OCI-LY7 (cell line): ENCODE measurements around the gene SLC30A1. TPM values are rescaled to one million over a fixed set of nuclear protein-coding genes. Genes with fewer than 3 reads are reported as not detected.

ENCODE experiments used
- BruUV-seq: library from RNA; stranded (reverse); fragments of 400-500 nt; replicated peaks from 2 replicates; lab custom pipeline; 2021; lab: Mats Ljungman, UMichigan
- CTCF ChIA-PET: fragments of 300-600 bp; sonication (Branson Sonifier 250); formaldehyde crosslinking; loops from one replicate; lab custom pipeline; 2022; ENCODE audit warnings: antibody characterized with exemption; ENCODE audit not compliant: unreplicated experiment; lab: Charles Lee
- POLR2A ChIA-PET: fragments of 300-600 bp; sonication (Branson Sonifier 250); formaldehyde crosslinking; loops from one replicate; lab custom pipeline; 2022; ENCODE audit warnings: antibody characterized with exemption; lab: Charles Lee
- DNase-seq: peaks from one replicate; pipeline ENCODE4 v3.0.0-alpha.2; 2015; ENCODE audit warnings: low spot score
- H2AFZ ChIP-seq: fragments of 200-600 bp; sonication (generic), shearing (Covaris generic); 2 replicates; pipeline ENCODE4 v1.6.1; 2014; ENCODE audit warnings: mild to moderate bottlenecking, antibody characterized with exemption, low read length, moderate library complexity
- H3K27ac ChIP-seq: fragments of 200-600 bp; sonication (generic); 2 replicates; pipeline ENCODE4 v1.5.1; 2014; ENCODE audit warnings: mixed run types, low read depth, mild to moderate bottlenecking, moderate library complexity, low read length, inconsistent platforms; ENCODE audit not compliant: poor library complexity, severe bottlenecking
- H3K36me3 ChIP-seq: fragments of 200-600 bp; sonication (generic); 2 replicates; pipeline ENCODE4 v1.6.1; 2014; ENCODE audit warnings: mild to moderate bottlenecking, antibody characterized with exemption, low read length, moderate library complexity, mixed read lengths; ENCODE audit not compliant: insufficient read depth
- H3K4me1 ChIP-seq: fragments of 200-600 bp; sonication (generic); 2 replicates; pipeline ENCODE4 v1.5.1; 2014; ENCODE audit warnings: mild to moderate bottlenecking, low read length; ENCODE audit not compliant: insufficient read depth, poor library complexity, severe bottlenecking
- H3K4me2 ChIP-seq: fragments of 200-600 bp; sonication (generic); 2 replicates; pipeline ENCODE4 v1.6.1; 2014; ENCODE audit warnings: mild to moderate bottlenecking, low read length
- H3K4me3 ChIP-seq: fragments of 200-600 bp; sonication (generic); 2 replicates; pipeline ENCODE4 v1.5.1; 2014; ENCODE audit warnings: mild to moderate bottlenecking, low read depth, low read length; ENCODE audit not compliant: poor library complexity, severe bottlenecking
- H3K79me2 ChIP-seq: fragments of 200-600 bp; sonication (generic); 2 replicates; pipeline ENCODE4 v1.6.1; 2016; ENCODE audit warnings: low read depth, mild to moderate bottlenecking, low read length, moderate library complexity, mixed read lengths; ENCODE audit not compliant: insufficient read depth
- H3K9me2 ChIP-seq: fragments of 200-600 bp; sonication (generic); 2 replicates; pipeline ENCODE4 v1.6.1; 2016; ENCODE audit warnings: mild to moderate bottlenecking, low read length, mixed read lengths; ENCODE audit not compliant: insufficient read depth
- H3K9me3 ChIP-seq: fragments of 200-600 bp; sonication (generic); 2 replicates; pipeline ENCODE4 v1.6.1; 2014; ENCODE audit warnings: mild to moderate bottlenecking, mixed run types, low read length, mixed read lengths
- H4K20me1 ChIP-seq: fragments of 200-600 bp; sonication (generic); 2 replicates; pipeline ENCODE4 v1.6.1; 2014; ENCODE audit warnings: mild to moderate bottlenecking, antibody characterized with exemption, low read length, moderate library complexity, mixed read lengths; ENCODE audit not compliant: insufficient read depth
- EZH2phosphoT487 ChIP-seq: fragments of 200-600 bp; sonication (generic); IDR thresholded peaks from 2 replicates; pipeline ENCODE4 v1.6.1; 2018; ENCODE audit warnings: low read depth, borderline replicate concordance, mild to moderate bottlenecking, mixed run types, antibody characterized with exemption, low read length, moderate library complexity, mixed read lengths
- intact Hi-C: fragments of 100-400 bp; cut with micrococcal nuclease; formaldehyde crosslinking; loops from one replicate; pipeline ENCODE4 v1.10.0; 2022; ENCODE audit not compliant: unreplicated experiment
- total RNA-seq, 2 experiments: library from RNA; depleted of rRNA in 1 of 2; stranded (reverse); fragments of >200 nt in 1 of 2; shearing (Covaris generic) in 1 of 2; gene quantifications; 2 replicates each; pipeline ENCODE4 v1.2.3, GENCODE V29; 2014 to 2022
- TF ChIP-seq, protein P1 (sequence below): fragments of 200-600 bp; sonication (generic); conservative IDR thresholded peaks from 2 replicates; pipeline ENCODE4 v1.5.1; 2014; ENCODE audit warnings: mild to moderate bottlenecking, antibody characterized with exemption, low read length, moderate library complexity, mixed read lengths

The SLC30A1 gene
- total RNA-seq, 2 experiments from 2014 or later = 6.1 to 7.9 TPM

DNA sequence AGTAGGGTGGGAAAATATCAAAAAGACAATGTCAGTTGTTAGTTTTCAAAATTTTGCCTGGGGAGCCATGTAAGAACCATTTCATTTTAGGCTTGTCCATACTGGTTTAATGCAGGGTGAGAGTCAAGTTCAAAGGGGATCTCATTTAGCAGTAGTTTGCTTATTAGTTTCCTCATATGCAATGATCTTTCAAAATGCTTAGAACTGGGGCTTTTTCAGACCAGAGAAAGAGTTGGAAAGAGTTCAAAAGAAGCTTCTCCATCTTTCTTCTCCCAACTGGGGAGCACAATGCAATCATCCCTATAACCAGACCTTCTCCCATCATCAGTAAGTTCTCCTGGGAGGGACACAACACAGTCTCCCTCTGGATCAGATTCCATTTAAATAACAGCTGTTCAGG is 16.5 kb upstream of the SLC30A1 start:
- DNase-seq = no peak
- Histone ChIP-seq H2AFZ (no peak overlapping the region), H3K9me3 (no peaks in the 10 kb centered on the region), H3K9me2 (no peaks in the 10 kb centered on the region), H3K79me2 (no peaks in the 10 kb centered on the region), H4K20me1 (no peaks in the 10 kb centered on the region), H3K4me3 (no peak overlapping the region), H3K36me3 (no peaks in the 10 kb centered on the region), H3K4me2 (no peak overlapping the region), H3K27ac (no peak overlapping the region), H3K4me1 (no peaks in the 10 kb centered on the region)
- ChIA-PET CTCF (no interaction called here), POLR2A (interaction anchor here (1.1 kb wide), 1 partner anchor 11 kb away, joined by 3 read pairs; no protein-coding TSS in a partner anchor)
- BruUV-seq = no TSS peak
- intact Hi-C loops = no loop called here
- TF ChIP-seq, protein P1, sequence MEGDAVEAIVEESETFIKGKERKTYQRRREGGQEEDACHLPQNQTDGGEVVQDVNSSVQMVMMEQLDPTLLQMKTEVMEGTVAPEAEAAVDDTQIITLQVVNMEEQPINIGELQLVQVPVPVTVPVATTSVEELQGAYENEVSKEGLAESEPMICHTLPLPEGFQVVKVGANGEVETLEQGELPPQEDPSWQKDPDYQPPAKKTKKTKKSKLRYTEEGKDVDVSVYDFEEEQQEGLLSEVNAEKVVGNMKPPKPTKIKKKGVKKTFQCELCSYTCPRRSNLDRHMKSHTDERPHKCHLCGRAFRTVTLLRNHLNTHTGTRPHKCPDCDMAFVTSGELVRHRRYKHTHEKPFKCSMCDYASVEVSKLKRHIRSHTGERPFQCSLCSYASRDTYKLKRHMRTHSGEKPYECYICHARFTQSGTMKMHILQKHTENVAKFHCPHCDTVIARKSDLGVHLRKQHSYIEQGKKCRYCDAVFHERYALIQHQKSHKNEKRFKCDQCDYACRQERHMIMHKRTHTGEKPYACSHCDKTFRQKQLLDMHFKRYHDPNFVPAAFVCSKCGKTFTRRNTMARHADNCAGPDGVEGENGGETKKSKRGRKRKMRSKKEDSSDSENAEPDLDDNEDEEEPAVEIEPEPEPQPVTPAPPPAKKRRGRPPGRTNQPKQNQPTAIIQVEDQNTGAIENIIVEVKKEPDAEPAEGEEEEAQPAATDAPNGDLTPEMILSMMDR = no peak
- no peak for TF ChIP-seq EZH2phosphoT487

DNA sequence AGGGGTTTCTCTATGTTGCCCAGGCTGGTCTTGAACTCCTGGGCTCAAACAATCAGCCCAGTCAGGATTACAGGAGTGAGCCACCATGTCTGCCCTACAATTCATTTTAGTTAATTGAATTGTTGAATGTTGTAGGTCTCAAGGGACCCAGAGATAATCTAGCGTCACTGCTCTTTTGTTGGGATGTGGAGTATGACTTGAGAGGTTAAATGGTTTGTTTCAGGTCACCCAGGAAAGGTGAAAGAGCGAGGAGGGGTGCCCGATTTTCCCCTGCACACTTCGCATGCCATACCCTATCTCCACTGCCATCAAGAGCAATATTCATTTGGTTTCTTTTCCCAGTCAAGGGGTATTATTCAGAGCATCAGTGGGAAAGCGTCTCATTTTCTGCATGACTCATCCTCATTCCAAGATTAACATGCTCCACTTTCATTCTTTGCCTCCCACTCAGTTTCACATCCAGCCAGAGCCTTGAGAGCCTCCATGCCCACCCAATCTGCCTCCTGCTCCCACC is 13.1 kb upstream of the SLC30A1 start:
- Histone ChIP-seq H3K4me1 (no peaks in the 10 kb centered on the region), H3K9me3 (no peaks in the 10 kb centered on the region), H3K4me3 (no peak overlapping the region), H3K9me2 (no peaks in the 10 kb centered on the region), H2AFZ (no peak overlapping the region), H3K36me3 (no peaks in the 10 kb centered on the region), H3K27ac (no peak overlapping the region), H4K20me1 (no peaks in the 10 kb centered on the region), H3K4me2 (no peak overlapping the region), H3K79me2 (no peaks in the 10 kb centered on the region)
- no peak for DNase-seq
- intact Hi-C loops = no loop called here
- TF ChIP-seq EZH2phosphoT487 = no peak
- TF ChIP-seq, protein P1 = no peak
- no TSS peak for BruUV-seq
- ChIA-PET CTCF (no interaction called here), POLR2A (no interaction called here)

DNA sequence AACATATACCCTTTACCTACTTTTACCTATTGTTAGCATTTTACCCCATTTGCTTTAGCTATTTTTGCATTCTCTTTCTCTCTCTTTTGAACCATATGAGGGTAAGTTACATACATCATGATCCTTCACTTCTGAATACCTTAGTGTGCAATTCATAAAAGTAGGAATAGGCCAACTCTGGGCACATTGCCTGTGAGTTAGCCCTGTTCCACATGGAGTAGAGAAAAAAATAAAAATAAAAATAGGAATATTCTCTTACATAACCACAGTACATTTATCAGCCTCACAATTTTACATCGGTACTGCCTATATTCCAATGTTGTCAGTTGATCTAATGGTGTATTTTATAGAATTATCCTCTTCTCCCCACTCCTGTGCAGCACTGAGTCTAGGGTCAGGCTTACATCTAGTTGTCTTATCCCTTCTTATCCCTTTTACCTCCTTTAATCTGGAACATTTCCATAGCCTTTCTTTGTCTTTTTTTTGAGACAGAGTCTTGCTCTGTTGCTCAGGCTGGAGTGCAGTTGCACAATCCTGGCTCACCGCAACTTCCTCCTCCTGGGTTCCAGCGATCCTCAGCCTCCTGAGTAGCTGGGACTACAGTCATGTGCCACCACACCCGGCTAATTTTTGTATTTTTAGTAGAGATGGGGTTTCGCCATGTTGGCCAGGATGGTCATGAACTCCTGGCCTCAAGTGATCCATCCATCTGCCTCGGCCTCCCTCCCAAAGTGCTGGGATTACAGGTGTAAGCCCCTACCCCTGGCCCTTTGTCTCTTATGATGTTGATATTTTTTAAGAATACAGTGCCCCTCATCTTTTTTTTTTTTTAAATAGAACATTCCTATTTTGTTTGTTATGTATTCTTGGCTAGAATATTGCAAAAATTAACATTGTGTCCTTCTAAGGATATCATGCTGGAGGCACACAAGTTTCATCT is 11.1 kb upstream of the SLC30A1 start:
- Histone ChIP-seq H3K4me3 (no peak overlapping the region), H2AFZ (no peak overlapping the region), H3K9me3 (no peaks in the 10 kb centered on the region), H3K79me2 (no peaks in the 10 kb centered on the region), H3K27ac (no peak overlapping the region), H3K9me2 (no peaks in the 10 kb centered on the region), H3K4me1 (no peaks in the 10 kb centered on the region), H3K4me2 (no peak overlapping the region), H3K36me3 (no peaks in the 10 kb centered on the region), H4K20me1 (no peaks in the 10 kb centered on the region)
- BruUV-seq = no TSS peak
- DNase-seq = no peak
- TF ChIP-seq, protein P1 = no peak
- TF ChIP-seq EZH2phosphoT487 = no peak
- ChIA-PET CTCF (no interaction called here), POLR2A (interaction anchor here (1.4 to 2.0 kb wide), 2 partner anchors 11 to 13 kb away, joined by 4 to 6 read pairs; partner anchors contain the start of gene SLC30A1)
- intact Hi-C loops = no loop called here
